ENCODE measurements around the gene SOX18.

SOX18 gene

GRCh38 chr20:64055396-64055892 lies 6.0 kb upstream of the SOX18 start:
- H3K4me3 ChIP-seq (ENCODE audit: low read depth, low read length): no peak overlapping the region

GRCh38 chr20:64053841-64054661 lies 4.6 kb upstream of the SOX18 start:
- peak; percentile 21 for TF ChIP-seq CTCF (IDR thresholded peaks at IDR 0.05; ENCODE audit: insufficient read depth, low read depth, low read length, missing control alignments)
- H3K4me3 ChIP-seq (ENCODE audit: low read depth, low read length): no peak overlapping the region
- no peak for DNase-seq (ENCODE audit: low read depth)

More at GRCh38 chr20:64055396-64055892, 6.0 kb upstream of the SOX18 start:
- TF ChIP-seq CTCF (IDR thresholded peaks at IDR 0.05; ENCODE audit: insufficient read depth, low read depth, low read length, missing control alignments): no peak
- DNase-seq (ENCODE audit: low read depth): no peak

DNA sequence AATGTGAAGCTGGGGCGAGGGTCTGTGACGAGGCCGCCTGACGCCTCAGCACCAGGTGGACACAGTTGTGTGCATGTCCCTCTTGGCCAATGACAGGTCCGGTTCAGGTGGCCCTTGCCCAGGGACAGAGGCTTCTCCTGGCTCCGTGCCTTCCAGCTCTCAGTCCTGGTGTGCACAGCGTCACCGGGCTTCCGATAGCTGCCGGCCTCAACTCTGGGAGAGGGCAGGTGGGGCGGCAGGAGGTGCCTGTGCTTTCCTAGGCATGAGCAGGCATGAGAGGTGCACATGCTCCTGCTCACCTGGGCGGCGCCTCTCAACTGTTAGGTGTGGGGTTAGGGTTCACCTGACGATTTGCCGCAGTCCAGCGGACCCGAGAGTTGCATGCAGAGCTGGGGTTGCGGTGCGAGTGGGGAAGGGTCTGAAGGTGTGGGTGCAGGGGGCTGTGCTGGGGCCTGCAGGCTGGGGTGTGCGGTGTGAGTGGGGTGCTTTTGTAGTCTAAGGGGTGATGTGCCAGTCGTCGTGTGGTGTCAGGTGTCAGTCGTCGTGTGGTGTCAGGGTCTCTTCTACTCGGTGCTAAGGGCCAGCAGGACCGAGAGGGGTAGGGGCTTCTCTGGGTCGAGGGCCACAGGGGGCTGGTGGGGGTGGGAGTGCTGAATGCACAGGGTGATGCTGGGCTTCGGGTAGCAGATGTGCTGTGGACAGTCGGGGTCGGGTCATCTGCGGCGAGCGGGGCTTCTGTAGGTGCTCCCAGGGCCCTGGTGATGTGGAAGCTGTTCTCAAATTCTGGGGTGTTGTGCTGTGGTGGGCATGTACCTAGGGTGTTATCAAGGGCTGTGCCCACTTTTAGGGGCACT lies 3.8 kb upstream of the SOX18 start:
- no peak overlapping the region for H3K4me3 ChIP-seq (ENCODE audit: low read depth, low read length)
- DNase-seq (ENCODE audit: low read depth): no peak
- no peak for TF ChIP-seq CTCF (IDR thresholded peaks at IDR 0.05; ENCODE audit: insufficient read depth, low read depth, low read length, missing control alignments)

DNA sequence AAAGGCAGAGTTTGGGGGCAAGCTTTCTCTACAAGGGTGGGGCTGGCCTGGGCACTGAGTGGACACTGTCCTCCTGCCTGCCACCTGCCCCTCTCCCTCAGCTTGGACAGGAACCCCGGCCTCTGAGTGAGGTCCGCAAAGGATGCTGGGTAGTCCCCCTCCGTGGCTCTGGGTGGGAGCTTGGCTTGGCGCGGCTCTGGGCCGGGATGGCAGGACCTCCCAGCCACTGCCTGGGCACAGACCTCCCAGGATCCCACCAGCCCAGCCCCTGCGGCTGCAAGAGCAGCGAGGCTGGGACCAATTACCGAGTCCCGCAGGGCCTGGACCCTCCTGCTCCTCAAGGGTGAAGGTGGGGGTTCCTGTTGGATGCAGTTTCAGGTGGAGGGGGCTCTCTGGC lies 2.9 kb upstream of the SOX18 start:
- H3K4me3 ChIP-seq (ENCODE audit: low read depth, low read length): no peak overlapping the region
- TF ChIP-seq CTCF (IDR thresholded peaks at IDR 0.05; ENCODE audit: insufficient read depth, low read depth, low read length, missing control alignments): no peak
- no peak for DNase-seq (ENCODE audit: low read depth)

- H3K4me3 ChIP-seq (ENCODE audit: low read depth, low read length): no peak overlapping the region
- no peak for DNase-seq (ENCODE audit: low read depth)
- TF ChIP-seq CTCF (IDR thresholded peaks at IDR 0.05; ENCODE audit: insufficient read depth, low read depth, low read length, missing control alignments): no peak
These were observed 2.3 kb upstream of the SOX18 start for GRCh38 chr20:64051561-64052325.

GRCh38 chr20:64051033-64051452 lies 1.6 kb upstream of the SOX18 start:
- TF ChIP-seq CTCF (IDR thresholded peaks at IDR 0.05; ENCODE audit: insufficient read depth, low read depth, low read length, missing control alignments): no peak
- DNase-seq (ENCODE audit: low read depth): no peak
- no peak overlapping the region for H3K4me3 ChIP-seq (ENCODE audit: low read depth, low read length)
